HG02970 (cell line): ENCODE data around the gene IMPDH1.
"Not testable (repeated sequence)": the region's sequence is repeated elsewhere in the genome, so short reads cannot be mapped to it uniquely, and the experiment has no call there.

ENCODE experiments used
- ATAC-seq: cut with Tn5 transposase; IDR thresholded peaks from one replicate; pipeline ENCODE4 v1.9.1; 2021; ENCODE audit warnings: mild to moderate bottlenecking, moderate library complexity, moderate number of reproducible peaks; ENCODE audit not compliant: unreplicated experiment, low FRiP score

The IMPDH1 gene

GRCh38 chr7:128409596-128410450 is at the start of gene IMPDH1:
IMPDH1 (minus strand) TSS chr7:128409982; CDS start chr7:128409901, 81 bp downstream.
- ATAC-seq, result peak; percentile 68

GRCh38 chr7:128459394-128459878 is 49.7 kb upstream of the IMPDH1 start:
- no peak for ATAC-seq

- no peak for ATAC-seq
Measured at GRCh38 chr7:128458956-128459355, 49.2 kb upstream of the IMPDH1 start.

GRCh38 chr7:128457385-128457784 is 47.6 kb upstream of the IMPDH1 start:
- not testable (repeated sequence) for ATAC-seq

GRCh38 chr7:128456255-128456725 is 46.5 kb upstream of the IMPDH1 start:
- ATAC-seq, result no peak

- ATAC-seq, result peak; percentile 88
Measured at GRCh38 chr7:128455543-128456254, 45.9 kb upstream of the IMPDH1 start, which contains the start of gene HILPDA. HILPDA (plus strand) TSS chr7:128455878; CDS start chr7:128457269, 1,391 bp downstream.

- ATAC-seq, result no peak
Measured at GRCh38 chr7:128454808-128455542, 45.2 kb upstream of the IMPDH1 start.

GRCh38 chr7:128453836-128454804 is 44.3 kb upstream of the IMPDH1 start:
- no peak for ATAC-seq

GRCh38 chr7:128452552-128452951 is 42.8 kb upstream of the IMPDH1 start:
- ATAC-seq, result no peak

GRCh38 chr7:128450913-128451312 is 41.1 kb upstream of the IMPDH1 start:
- no peak for ATAC-seq

- no peak for ATAC-seq
Measured at GRCh38 chr7:128450409-128450808, 40.6 kb upstream of the IMPDH1 start.

GRCh38 chr7:128448751-128449302 is 39.0 kb upstream of the IMPDH1 start:
- ATAC-seq, result no peak

GRCh38 chr7:128447941-128448564 is 38.3 kb upstream of the IMPDH1 start:
- no peak for ATAC-seq

GRCh38 chr7:128446306-128446705 is 36.5 kb upstream of the IMPDH1 start:
- no peak for ATAC-seq

GRCh38 chr7:128443831-128444600 is 34.2 kb upstream of the IMPDH1 start:
- ATAC-seq, result no peak

- ATAC-seq, result no peak
Measured at GRCh38 chr7:128442356-128442755, 32.6 kb upstream of the IMPDH1 start.

GRCh38 chr7:128437426-128438332 is 27.9 kb upstream of the IMPDH1 start:
- ATAC-seq, result no peak
